IMR-90 (cell line): ENCODE results near the gene TSPEAR. TPM values are rescaled to one million over a fixed set of nuclear protein-coding genes. Genes with fewer than 3 reads are reported as not detected.

Experiments
- ATAC-seq: fragments of 200-7000 bp; cut with Tn5 transposase; 2 replicates; pipeline ENCODE4 v1.9.1; 2020; ENCODE audit warnings: low read depth, mild to moderate bottlenecking, moderate library complexity
- BruUV-seq: library from RNA; stranded (reverse); fragments of 400-500 nt; replicated peaks from 2 replicates; lab custom pipeline; 2021; lab: Mats Ljungman, UMichigan
- CTCF ChIA-PET: fragments of 300-600 bp; formaldehyde crosslinking; extraction: SDS; loops from one replicate; lab custom pipeline; 2021; ENCODE audit warnings: antibody characterized with exemption; lab: Yijun Ruan, JAX
- POLR2A ChIA-PET: fragments of 300-600 bp; sonication (Branson Sonifier 250); formaldehyde crosslinking; loops from one replicate; lab custom pipeline; 2022; ENCODE audit warnings: antibody characterized with exemption; ENCODE audit not compliant: unreplicated experiment; lab: Charles Lee
- DNase-seq: peaks from one replicate; pipeline ENCODE4 v3.0.0; 2013
- H2AFZ ChIP-seq: replicated peaks from 2 replicates; pipeline ENCODE3; 2013; ENCODE audit warnings: low read length, mild to moderate bottlenecking; ENCODE audit not compliant: poor library complexity
- H2AK5ac ChIP-seq: 2 replicates; pipeline ENCODE4 v1.6.1; 2013; ENCODE audit warnings: low read depth, low read length, inconsistent platforms
- H2AK9ac ChIP-seq: replicated peaks from 2 replicates; pipeline ENCODE3; 2013; ENCODE audit warnings: mild to moderate bottlenecking, low read depth, low read length, moderate library complexity; ENCODE audit not compliant: poor library complexity
- H2BK120ac ChIP-seq: 2 replicates; pipeline ENCODE4 v1.6.1; 2013; ENCODE audit warnings: low read depth, low read length, inconsistent platforms
- H2BK15ac ChIP-seq: 3 replicates; pipeline ENCODE4 v1.6.1; 2013; ENCODE audit warnings: low read depth, low read length, inconsistent platforms
- H2BK20ac ChIP-seq: 2 replicates; pipeline ENCODE4 v1.6.1; 2013; ENCODE audit warnings: low read depth, mild to moderate bottlenecking, inconsistent platforms, low read length, moderate library complexity
- H2BK5ac ChIP-seq: 2 replicates; pipeline ENCODE4 v1.6.1; 2013; ENCODE audit warnings: mild to moderate bottlenecking, low read depth, low read length, inconsistent platforms; ENCODE audit not compliant: poor library complexity, severe bottlenecking
- H3K14ac ChIP-seq: replicated peaks from 2 replicates; pipeline ENCODE4 v1.6.1; 2013; ENCODE audit warnings: low read depth, low read length, inconsistent platforms
- H3K18ac ChIP-seq: 2 replicates; pipeline ENCODE4 v1.6.1; 2013; ENCODE audit warnings: low read depth, low read length, control low read depth
- H3K23ac ChIP-seq: 2 replicates; pipeline ENCODE4 v1.6.1; 2013; ENCODE audit warnings: low read depth, low read length, inconsistent platforms
- H3K27ac ChIP-seq: 2 replicates; pipeline ENCODE4 v1.5.1; 2013; ENCODE audit warnings: mild to moderate bottlenecking, control low read depth, low read length; ENCODE audit not compliant: insufficient read depth
- H3K27me3 ChIP-seq: 2 replicates; pipeline ENCODE4 v1.6.1; 2013; ENCODE audit warnings: low read length; ENCODE audit not compliant: control insufficient read depth, insufficient read depth
- H3K36me3 ChIP-seq: 2 replicates; pipeline ENCODE4 v1.6.1; 2013; ENCODE audit warnings: low read length, mixed read lengths; ENCODE audit not compliant: control insufficient read depth, insufficient read depth
- H3K4ac ChIP-seq: 2 replicates; pipeline ENCODE4 v1.6.1; 2013; ENCODE audit warnings: low read depth, low read length, inconsistent platforms
- H3K4me1 ChIP-seq: 2 replicates; pipeline ENCODE4 v1.6.1; 2013; ENCODE audit warnings: low read length, mixed read lengths; ENCODE audit not compliant: control insufficient read depth, insufficient read depth
- H3K4me2 ChIP-seq: 2 replicates; pipeline ENCODE4 v1.6.1; 2013; ENCODE audit warnings: low read depth, mild to moderate bottlenecking, control low read depth, low read length, moderate library complexity
- H3K4me3 ChIP-seq: 2 replicates; pipeline ENCODE4 v1.5.1; 2013; ENCODE audit warnings: low read depth, mild to moderate bottlenecking, control low read depth, low read length, moderate library complexity; ENCODE audit not compliant: insufficient read depth
- H3K56ac ChIP-seq: 2 replicates; pipeline ENCODE4 v1.6.1; 2013; ENCODE audit warnings: low read length, inconsistent platforms; ENCODE audit not compliant: insufficient read depth; ENCODE audit errors: extremely low read depth
- H3K79me1 ChIP-seq, 2 experiments: 2 replicates each; pipeline ENCODE4 v1.6.1; 2013; ENCODE audit warnings: low read length in 2 of 2, inconsistent platforms in 1 of 2, low read depth in 1 of 2
- H3K9ac ChIP-seq: 2 replicates; pipeline ENCODE4 v1.6.1; 2013; ENCODE audit warnings: low read depth, low read length, control low read depth
- H3K9me1 ChIP-seq: 2 replicates; pipeline ENCODE4 v1.6.1; 2013; ENCODE audit warnings: low read length, inconsistent platforms; ENCODE audit not compliant: insufficient read depth
- H3K9me3 ChIP-seq: 2 replicates; pipeline ENCODE4 v1.6.1; 2013; ENCODE audit warnings: low read length; ENCODE audit not compliant: control insufficient read depth, insufficient read depth
- H4K20me1 ChIP-seq: 2 replicates; pipeline ENCODE4 v1.6.1; 2013; ENCODE audit warnings: low read length, inconsistent platforms; ENCODE audit not compliant: insufficient read depth
- H4K5ac ChIP-seq: 2 replicates; pipeline ENCODE4 v1.6.1; 2013; ENCODE audit warnings: mild to moderate bottlenecking, low read depth, low read length, control low read depth
- H4K8ac ChIP-seq, 2 experiments: 2 replicates each; pipeline ENCODE4 v1.6.1; 2013; ENCODE audit warnings: low read depth in 2 of 2, low read length in 2 of 2, control low read depth in 1 of 2, inconsistent platforms in 1 of 2
- H4K91ac ChIP-seq: 2 replicates; pipeline ENCODE4 v1.6.1; 2013; ENCODE audit warnings: low read depth, low read length, inconsistent platforms; ENCODE audit not compliant: insufficient read depth
- BHLHE40 ChIP-seq: fragments of 150-350 bp; IDR thresholded peaks from 2 replicates; pipeline ENCODE4 v1.6.1; 2016; ENCODE audit warnings: mild to moderate bottlenecking, low read depth, low read length
- CEBPB ChIP-seq: IDR thresholded peaks from 2 replicates; pipeline ENCODE4 v1.6.1; 2012; ENCODE audit warnings: low read depth, low read length, improper control_type of control experiment
- MAFK ChIP-seq: IDR thresholded peaks from 2 replicates; pipeline ENCODE4 v1.6.1; 2012; ENCODE audit warnings: low read depth, low read length, improper control_type of control experiment
- MAZ ChIP-seq: IDR thresholded peaks from 2 replicates; pipeline ENCODE4 v1.6.1; 2012; ENCODE audit warnings: low read depth, mild to moderate bottlenecking, low read length, improper control_type of control experiment, moderate library complexity, borderline replicate concordance
- MXI1 ChIP-seq: IDR thresholded peaks from 2 replicates; pipeline ENCODE4 v1.6.1; 2012; ENCODE audit warnings: low read depth, mild to moderate bottlenecking, low read length, moderate library complexity, borderline replicate concordance
- NFE2L2 ChIP-seq: fragments of 150-350 bp; IDR thresholded peaks from 2 replicates; pipeline ENCODE4 v1.6.1; 2016; ENCODE audit warnings: low read depth, mild to moderate bottlenecking, low read length
- POLR2A ChIP-seq: IDR thresholded peaks from 2 replicates; pipeline ENCODE4 v1.6.1; 2012; ENCODE audit warnings: mild to moderate bottlenecking, low read depth, low read length
- RAD21 ChIP-seq: IDR thresholded peaks from 2 replicates; pipeline ENCODE4 v1.6.1; 2012; ENCODE audit warnings: low read length, improper control_type of control experiment
- RFX5 ChIP-seq: IDR thresholded peaks from 2 replicates; pipeline ENCODE4 v1.8.0; 2012; ENCODE audit warnings: low read depth, mild to moderate bottlenecking, low read length, moderate library complexity
- WGBS, 2 experiments: methylation state at CpG; one replicate each; pipeline versions ENCODE4 v1.1.5 to v1.1.7; 2013; ENCODE audit warnings: missing lambda C conversion rate in 2 of 2; ENCODE audit not compliant: insufficient read length in 1 of 2; ENCODE audit errors: extremely low coverage in 2 of 2; 5-methylcytosine and 5-hydroxymethylcytosine counted together
- dilution Hi-C: fragments of 300-500 bp; cut with HindIII; formaldehyde crosslinking; loops from one replicate; pipeline ENCODE4 v1.14.3; 2018; ENCODE audit warnings: low sequenced_read_pairs; ENCODE audit not compliant: unreplicated experiment
- in situ Hi-C: fragments of 300-500 bp; cut with MboI; formaldehyde crosslinking; loops from 3 replicates; pipeline ENCODE4 v1.14.3; 2019; ENCODE audit warnings: low sequenced_read_pairs, inconsistent platforms, mixed read lengths
- intact Hi-C: fragments of 100-400 bp; cut with micrococcal nuclease; formaldehyde crosslinking; loops from 2 replicates; pipeline ENCODE4 v1.10.0; 2022
- polyA plus RNA-seq, 3 experiments: library from polyadenylated mRNA; depleted of rRNA; stranded (reverse); fragments of >200 nt; gene quantifications; 2 replicates each; pipeline ENCODE4 v1.2.3, GENCODE V29; 2012; ENCODE audit warnings: low replicate concordance in 1 of 3
- total RNA-seq: library from RNA; depleted of rRNA; stranded (reverse); fragments of >200 nt; gene quantifications from 2 replicates; pipeline ENCODE4 v1.2.3, GENCODE V29; 2012
- TF ChIP-seq, protein P1 (sequence below): fragments of 150-350 bp; IDR thresholded peaks from 2 replicates; pipeline ENCODE4 v1.6.1; 2017; ENCODE audit warnings: mild to moderate bottlenecking, antibody characterized with exemption, low read length, low read depth

The TSPEAR gene
- total and polyA plus RNA-seq, 2 of the 4 experiments (the other 2 are of a cell fraction) = not detected

DNA sequence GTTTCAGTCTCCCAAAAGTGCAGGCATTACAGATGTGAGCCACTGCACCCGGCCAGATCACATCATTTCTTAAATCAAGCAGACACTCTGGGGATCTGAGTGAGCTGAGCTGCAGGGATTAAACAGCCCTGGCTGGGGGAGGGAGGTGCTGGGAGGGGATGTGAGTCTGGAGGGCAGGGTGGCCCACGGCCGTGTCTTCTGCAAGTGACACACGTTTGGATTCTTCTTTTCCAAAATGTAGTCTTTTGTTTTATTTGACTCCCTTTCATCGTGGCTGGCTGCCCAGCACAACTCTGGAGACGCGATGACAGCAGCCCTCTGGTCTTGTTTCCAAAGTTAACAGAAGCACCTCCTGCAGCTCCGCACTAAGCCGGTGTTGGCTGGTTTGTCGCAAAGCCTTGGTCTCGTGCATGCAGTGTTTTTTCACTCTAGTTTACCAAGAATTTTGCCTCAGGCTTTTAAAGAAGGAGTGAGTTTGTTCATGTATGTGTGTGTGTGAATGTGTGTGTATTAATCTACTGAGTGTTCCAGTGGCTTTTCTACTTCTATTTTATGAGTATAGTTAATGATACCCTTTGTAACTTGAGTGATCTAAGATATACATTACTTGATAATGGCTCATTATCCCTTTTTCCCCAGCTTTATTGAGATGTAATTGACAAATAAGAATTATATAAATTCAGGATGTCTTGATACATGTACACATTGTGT lies 128.1 kb downstream of the TSPEAR start:
- Histone ChIP-seq H4K91ac (no peak overlapping the region), H3K27ac (no peak overlapping the region), H2BK120ac (no peak overlapping the region), H3K4me2 (no peak overlapping the region), H4K8ac (no peak overlapping the region), H3K4ac (no peak overlapping the region), H3K36me3 (no peaks in the 10 kb centered on the region), H3K27me3 (peaks cover 3% of the 10 kb centered on the region; the same call in 1 of the 2 replicates), H3K9me1 (no peaks in the 10 kb centered on the region), H2AK9ac (no peak overlapping the region), H3K56ac (no peak overlapping the region), H2BK5ac (no peak overlapping the region), H3K14ac (no peak overlapping the region), H4K20me1 (no peaks in the 10 kb centered on the region), H4K5ac (no peak overlapping the region), H2BK20ac (no peak overlapping the region), H3K4me3 (no peak overlapping the region), H2AFZ (no peak overlapping the region), H3K4me1 (no peaks in the 10 kb centered on the region), H3K9me3 (peaks cover 8% of the 10 kb centered on the region), H2AK5ac (no peak overlapping the region), H3K79me1 (no peaks in the 10 kb centered on the region), H3K9ac (no peak overlapping the region), H2BK15ac (no peak overlapping the region), H3K18ac (no peak overlapping the region), H3K23ac (no peak overlapping the region)
- dilution Hi-C loops = no loop called here
- intact Hi-C loops = no loop called here
- BruUV-seq = no TSS peak
- no peak for TF ChIP-seq MAZ
- TF ChIP-seq, protein P1, sequence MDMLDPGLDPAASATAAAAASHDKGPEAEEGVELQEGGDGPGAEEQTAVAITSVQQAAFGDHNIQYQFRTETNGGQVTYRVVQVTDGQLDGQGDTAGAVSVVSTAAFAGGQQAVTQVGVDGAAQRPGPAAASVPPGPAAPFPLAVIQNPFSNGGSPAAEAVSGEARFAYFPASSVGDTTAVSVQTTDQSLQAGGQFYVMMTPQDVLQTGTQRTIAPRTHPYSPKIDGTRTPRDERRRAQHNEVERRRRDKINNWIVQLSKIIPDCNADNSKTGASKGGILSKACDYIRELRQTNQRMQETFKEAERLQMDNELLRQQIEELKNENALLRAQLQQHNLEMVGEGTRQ = no peak
- TF ChIP-seq BHLHE40 = no peak
- TF ChIP-seq MAFK = no peak
- TF ChIP-seq RAD21 = no peak
- no peak for TF ChIP-seq POLR2A
- TF ChIP-seq RFX5 = no peak
- TF ChIP-seq CEBPB = no peak
- TF ChIP-seq NFE2L2 = no peak
- no peak for TF ChIP-seq MXI1
- ChIA-PET POLR2A (no interaction called here), CTCF (no interaction called here)
- ATAC-seq (no peak), DNase-seq (no peak)
- in situ Hi-C loops = no loop called here
- WGBS, 2 experiments = 9% methylated on average over 4 of the region's 11 CpGs; no CpG with 5 or more reads in 1 of the 2 experiments
